Measurements from ENCODE around the gene TSC22D2. TPM values are rescaled to one million over a fixed set of nuclear protein-coding genes. Genes with fewer than 3 reads are reported as not detected.
A peak's percentile ranks its signal among the peaks of the same experiment; 100 is the strongest.

Gene TSC22D2
- total and polyA plus RNA-seq, 10 of the 15 experiments (the other 5 are each of a cell fraction or from before 2014, with no cell fraction given), result 7.4 to 19.4 (median 10.9) TPM

- TF ChIP-seq ZNF592 (IDR thresholded peaks at IDR 0.05), result no peak
- TF ChIP-seq CHD2 (IDR thresholded peaks at IDR 0.05; ENCODE audit: borderline replicate concordance, low read depth, low read length), result no peak
- TF ChIP-seq POLR2AphosphoS2 (IDR thresholded peaks at IDR 0.05; ENCODE audit: low read depth, low read length), result no peak
- TF ChIP-seq CEBPZ (IDR thresholded peaks at IDR 0.05; ENCODE audit: low read depth, low read length), result no peak
- no peak for TF ChIP-seq MAX (IDR thresholded peaks at IDR 0.05; ENCODE audit: low read depth, low read length)
- peak; percentile 55 for TF ChIP-seq ATF7 (IDR thresholded peaks at IDR 0.05; ENCODE audit: low read depth)
- TF ChIP-seq ZNF687 (IDR thresholded peaks at IDR 0.05), result no peak
- TF ChIP-seq NBN (IDR thresholded peaks at IDR 0.05), result peak; percentile 63
- no peak for TF ChIP-seq HDAC6 (IDR thresholded peaks at IDR 0.05; ENCODE audit: unreplicated experiment)
- TF ChIP-seq IRF4 (IDR thresholded peaks at IDR 0.05; ENCODE audit: low read depth, low read length), result no peak
These were observed 1.6 kb downstream of the TSC22D2 start (continued) for GRCh38 chr3:150409512-150410310.

Data from GM12878 (cell line).